ENCODE data around the gene INSC. TPM values are rescaled to one million over a fixed set of nuclear protein-coding genes. Genes with fewer than 3 reads are reported as not detected.

INSC gene
- total RNA-seq, 1 experiment from 2014 or later, result not detected

- Histone ChIP-seq H3F3A (ENCODE audit: low read length, unreplicated experiment) (no peaks in the 10 kb centered on the region), H3K36me3 (ENCODE audit: low read depth, low read length) (no peaks in the 10 kb centered on the region), H2AFZ (ENCODE audit: low read length) (no peak overlapping the region), H4K20me1 (ENCODE audit: low read length) (no peaks in the 10 kb centered on the region), H3K4me1 (ENCODE audit: insufficient read depth, low read length) (no peaks in the 10 kb centered on the region), H3K9me2 (replicated peaks; ENCODE audit: low read length) (no peaks in the 10 kb centered on the region), H3K4me3 (ENCODE audit: low read length) (no peak overlapping the region), H3K9ac (ENCODE audit: low read length) (no peak overlapping the region), H3K4me2 (ENCODE audit: low read length) (no peak overlapping the region), H3K27me3 (ENCODE audit: low read length) (no peaks in the 10 kb centered on the region), H3K27ac (ENCODE audit: low read length) (no peak overlapping the region), H3K79me2 (ENCODE audit: low read length) (no peaks in the 10 kb centered on the region), H3K9me3 (ENCODE audit: low read length) (no peaks in the 10 kb centered on the region)
- intact Hi-C loops (cut with micrococcal nuclease), result no loop called here
- TF ChIP-seq EZH2phosphoT487 (IDR thresholded peaks at IDR 0.05; ENCODE audit: borderline replicate concordance, low read length) (no peak), EZH2 (IDR thresholded peaks at IDR 0.05; ENCODE audit: low read length, unreplicated experiment) (no peak), CTCF (conservative IDR thresholded peaks at IDR 0.05; ENCODE audit: low read depth, low read length) (no peak; the same call in 1 of the 2 replicates)
- ChIA-PET CTCF (no interaction called here), POLR2A (ENCODE audit: unreplicated experiment) (no interaction called here)
- DNase-seq (no peak), ATAC-seq (no peak)
- no TSS peak for BruUV-seq (replicated peaks)
Measured at GRCh38 chr11:15276621-15277020, 161.9 kb downstream of the INSC start.

- Histone ChIP-seq H3K4me3 (ENCODE audit: low read length) (no peak overlapping the region), H3K27me3 (ENCODE audit: low read length) (no peaks in the 10 kb centered on the region), H4K20me1 (ENCODE audit: low read length) (no peaks in the 10 kb centered on the region), H3K9me2 (replicated peaks; ENCODE audit: low read length) (no peaks in the 10 kb centered on the region), H3K9ac (ENCODE audit: low read length) (no peak overlapping the region), H3K79me2 (ENCODE audit: low read length) (no peaks in the 10 kb centered on the region), H3K4me2 (ENCODE audit: low read length) (no peak overlapping the region), H2AFZ (ENCODE audit: low read length) (no peak overlapping the region), H3K27ac (ENCODE audit: low read length) (no peak overlapping the region), H3K4me1 (ENCODE audit: insufficient read depth, low read length) (no peaks in the 10 kb centered on the region), H3K36me3 (ENCODE audit: low read depth, low read length) (no peaks in the 10 kb centered on the region), H3F3A (ENCODE audit: low read length, unreplicated experiment) (no peaks in the 10 kb centered on the region), H3K9me3 (ENCODE audit: low read length) (no peaks in the 10 kb centered on the region)
- DNase-seq, result no peak
- ATAC-seq, result no peak
- intact Hi-C loops (cut with micrococcal nuclease), result no loop called here
- BruUV-seq (replicated peaks), result no TSS peak
- no peak for TF ChIP-seq EZH2 (IDR thresholded peaks at IDR 0.05; ENCODE audit: low read length, unreplicated experiment)
- no peak for TF ChIP-seq EZH2phosphoT487 (IDR thresholded peaks at IDR 0.05; ENCODE audit: borderline replicate concordance, low read length)
- TF ChIP-seq CTCF (conservative IDR thresholded peaks at IDR 0.05; ENCODE audit: low read depth, low read length), result no peak
- CTCF ChIA-PET, result no interaction called here
- POLR2A ChIA-PET (ENCODE audit: unreplicated experiment), result no interaction called here
Measured at GRCh38 chr11:15278128-15278527, 163.4 kb downstream of the INSC start.

- CTCF ChIA-PET, result no interaction called here
- Histone ChIP-seq H3K4me3 (ENCODE audit: low read length) (no peak overlapping the region), H3K4me1 (ENCODE audit: insufficient read depth, low read length) (no peaks in the 10 kb centered on the region)
Measured at GRCh38 chr11:15280393-15280792, 165.7 kb downstream of the INSC start.

More at GRCh38 chr11:15280393-15280792, 165.7 kb downstream of the INSC start:
- DNase-seq, result no peak
- BruUV-seq (replicated peaks), result no TSS peak
- intact Hi-C loops (cut with micrococcal nuclease), result no loop called here
- no peak overlapping the region for H3K27ac ChIP-seq (ENCODE audit: low read length)
- no peak for ATAC-seq
- H3K36me3 ChIP-seq (ENCODE audit: low read depth, low read length), result no peaks in the 10 kb centered on the region
- H3K9me3 ChIP-seq (ENCODE audit: low read length), result no peaks in the 10 kb centered on the region
- H3K27me3 ChIP-seq (ENCODE audit: low read length), result no peaks in the 10 kb centered on the region
- no peak overlapping the region for H3K9ac ChIP-seq (ENCODE audit: low read length)
- H4K20me1 ChIP-seq (ENCODE audit: low read length), result no peaks in the 10 kb centered on the region
- no peak overlapping the region for H2AFZ ChIP-seq (ENCODE audit: low read length)
- no peaks in the 10 kb centered on the region for H3K79me2 ChIP-seq (ENCODE audit: low read length)
- no peaks in the 10 kb centered on the region for H3F3A ChIP-seq (ENCODE audit: low read length, unreplicated experiment)
- no peak for TF ChIP-seq EZH2phosphoT487 (IDR thresholded peaks at IDR 0.05; ENCODE audit: borderline replicate concordance, low read length)
- TF ChIP-seq CTCF (conservative IDR thresholded peaks at IDR 0.05; ENCODE audit: low read depth, low read length), result no peak
- TF ChIP-seq EZH2 (IDR thresholded peaks at IDR 0.05; ENCODE audit: low read length, unreplicated experiment), result no peak
- H3K9me2 ChIP-seq (replicated peaks; ENCODE audit: low read length), result no peaks in the 10 kb centered on the region
- H3K4me2 ChIP-seq (ENCODE audit: low read length), result no peak overlapping the region
- POLR2A ChIA-PET (ENCODE audit: unreplicated experiment), result no interaction called here
